Islet precursor cell (in vitro differentiated cells): ENCODE measurements around the gene CWC15.
"Not testable (repeated sequence)": the region's sequence is repeated elsewhere in the genome, so short reads cannot be mapped to it uniquely, and the experiment has no call there.

Experiments used
- DNase-seq: peaks from one replicate; pipeline ENCODE4 v3.0.0-alpha.2; 2018

Gene CWC15

GRCh38 chr11:94973099-94973968, at the start of gene CWC15, which contains the start of gene KDM4D:
CWC15 (minus strand) TSS chr11:94973556; CDS start chr11:94972185, 1,371 bp downstream.
KDM4D (plus strand) TSS chr11:94973709; CDS start chr11:94997373, 23,664 bp downstream.
- DNase-seq = peak; percentile 97

- DNase-seq = not testable (repeated sequence)
These were observed 48.1 kb upstream of the CWC15 start for GRCh38 chr11:95021468-95021867.

GRCh38 chr11:95016139-95016538, 42.8 kb upstream of the CWC15 start:
- DNase-seq = no peak

- no peak for DNase-seq
These were observed 40.9 kb upstream of the CWC15 start for GRCh38 chr11:95014184-95014821.

- no peak for DNase-seq
These were observed 38.0 kb upstream of the CWC15 start for GRCh38 chr11:95011376-95011775.

- DNase-seq = no peak
These were observed 32.3 kb upstream of the CWC15 start for GRCh38 chr11:95005642-95006041.

GRCh38 chr11:95003716-95004115, 30.4 kb upstream of the CWC15 start:
- DNase-seq = no peak

GRCh38 chr11:94998285-94998684, 24.9 kb upstream of the CWC15 start:
- DNase-seq = no peak

- DNase-seq = no peak
These were observed 24.1 kb upstream of the CWC15 start for GRCh38 chr11:94997437-94997836.

GRCh38 chr11:94993400-94993943, 20.1 kb upstream of the CWC15 start:
- no peak for DNase-seq

- no peak for DNase-seq
These were observed 15.4 kb upstream of the CWC15 start for GRCh38 chr11:94988748-94989147.

- DNase-seq = no peak
These were observed 14.0 kb upstream of the CWC15 start for GRCh38 chr11:94987378-94987777.

GRCh38 chr11:94975599-94975998, 2.2 kb upstream of the CWC15 start:
- DNase-seq = no peak

- DNase-seq = no peak
These were observed 822 bp upstream of the CWC15 start for GRCh38 chr11:94974178-94974577.

- DNase-seq = no peak
These were observed 657 bp downstream of the CWC15 start for GRCh38 chr11:94972700-94973098.

GRCh38 chr11:94968334-94968958, 4.9 kb downstream of the CWC15 start:
- no peak for DNase-seq

GRCh38 chr11:94964934-94965333, 8.4 kb downstream of the CWC15 start:
- no peak for DNase-seq

- no peak for DNase-seq
These were observed 12.1 kb downstream of the CWC15 start for GRCh38 chr11:94961255-94961654.

- no peak for DNase-seq
These were observed 12.9 kb downstream of the CWC15 start for GRCh38 chr11:94960488-94960887.

- DNase-seq = no peak
These were observed 14.2 kb downstream of the CWC15 start for GRCh38 chr11:94959179-94959578.

GRCh38 chr11:94958121-94958696, 15.1 kb downstream of the CWC15 start:
- no peak for DNase-seq

GRCh38 chr11:94956963-94957362, 16.4 kb downstream of the CWC15 start:
- no peak for DNase-seq

GRCh38 chr11:94954753-94955152, 18.6 kb downstream of the CWC15 start:
- no peak for DNase-seq
